CD4-positive, alpha-beta T cell treated with Interferon gamma for 1 hour (primary cell): Measurements from ENCODE around the gene LMF2.

ENCODE experiments used
- DNase-seq: peaks from one replicate; pipeline ENCODE4 v3.0.0-alpha.2; 2020

The LMF2 gene

GRCh38 chr22:50481045-50481439 lies 26.5 kb downstream of the LMF2 start:
- no peak for DNase-seq

- no peak for DNase-seq
Measured at GRCh38 chr22:50479721-50480120, 27.8 kb downstream of the LMF2 start.

- no peak for DNase-seq
Measured at GRCh38 chr22:50477923-50478322, 29.6 kb downstream of the LMF2 start.

GRCh38 chr22:50476868-50477267 lies 30.6 kb downstream of the LMF2 start:
- DNase-seq = no peak

GRCh38 chr22:50475652-50476002 lies 31.9 kb downstream of the LMF2 start:
- no peak for DNase-seq

GRCh38 chr22:50474710-50475651 lies 32.5 kb downstream of the LMF2 start, which contains the start of gene SBF1:
Gene SBF1, minus strand, starts transcription at chr22:50475035. Its CDS starts 195 bp downstream, at chr22:50474840.
- DNase-seq = peak; percentile 87

- DNase-seq = no peak
Measured at GRCh38 chr22:50473855-50474671, 33.4 kb downstream of the LMF2 start.

GRCh38 chr22:50473088-50473487 lies 34.4 kb downstream of the LMF2 start:
- peak; percentile 63 for DNase-seq

- DNase-seq = no peak
Measured at GRCh38 chr22:50471962-50472361, 35.5 kb downstream of the LMF2 start.

- no peak for DNase-seq
Measured at GRCh38 chr22:50471197-50471847, 36.2 kb downstream of the LMF2 start.

GRCh38 chr22:50470491-50470890 lies 37.0 kb downstream of the LMF2 start:
- no peak for DNase-seq

- peak; percentile 98 for DNase-seq
Measured at GRCh38 chr22:50469377-50470305, 37.9 kb downstream of the LMF2 start.

GRCh38 chr22:50468626-50469025 lies 38.9 kb downstream of the LMF2 start:
- DNase-seq = no peak

GRCh38 chr22:50467773-50468440 lies 39.6 kb downstream of the LMF2 start:
- DNase-seq = no peak

GRCh38 chr22:50467341-50467740 lies 40.2 kb downstream of the LMF2 start:
- no peak for DNase-seq

- no peak for DNase-seq
Measured at GRCh38 chr22:50465066-50465930, 42.2 kb downstream of the LMF2 start.

- no peak for DNase-seq
Measured at GRCh38 chr22:50464451-50464850, 43.1 kb downstream of the LMF2 start.

- DNase-seq = no peak
Measured at GRCh38 chr22:50463188-50463900, 44.2 kb downstream of the LMF2 start.

- DNase-seq = no peak
Measured at GRCh38 chr22:50461979-50462540, 45.4 kb downstream of the LMF2 start.

GRCh38 chr22:50461536-50461935 lies 46.0 kb downstream of the LMF2 start:
- no peak for DNase-seq
